ENCODE data around the gene FSTL5. TPM values are rescaled to one million over a fixed set of nuclear protein-coding genes. Genes with fewer than 3 reads are reported as not detected.

FSTL5 gene
- total and polyA plus RNA-seq, 10 of the 15 experiments (the other 5 are each of a cell fraction or from before 2014, with no cell fraction given), result 0.04 to 2.4 (median 0.08) TPM; not detected in 4

- TF ChIP-seq POLR2AphosphoS2 (IDR thresholded peaks at IDR 0.05; ENCODE audit: low read depth, low read length) (no peak), NFXL1 (IDR thresholded peaks at IDR 0.05; ENCODE audit: borderline replicate concordance) (no peak), ZNF384 (IDR thresholded peaks at IDR 0.05; ENCODE audit: borderline replicate concordance, low read depth, low read length) (no peak), ZBED1 (IDR thresholded peaks at IDR 0.05; ENCODE audit: borderline replicate concordance) (no peak), ZNF592 (IDR thresholded peaks at IDR 0.05) (no peak)
Measured at GRCh38 chr4:161823450-161823849, 340.4 kb downstream of the FSTL5 start (continued).

GRCh38 chr4:161822174-161822573 lies 341.6 kb downstream of the FSTL5 start:
- no peak overlapping the region for H3K27ac ChIP-seq (ENCODE audit: control insufficient read depth, insufficient read depth)
- ChIA-PET SMC1A (ENCODE audit: uncharacterized antibody, unreplicated experiment) (no interaction called here), CTCF (no interaction called here), POLR2A (interaction anchor here (0.6 kb wide), 1 partner anchor 669 kb away, joined by 3 read pairs; no protein-coding TSS in a partner anchor), RAD21 (ENCODE audit: unreplicated experiment) (no interaction called here)
- H3K27me3 ChIP-seq (replicated peaks in 1 of 2; ENCODE audit: control insufficient read depth in 2 of 2, insufficient read depth in 2 of 2, low read length in 1 of 2), result no peaks in the 10 kb centered on the region
- H4K20me1 ChIP-seq (ENCODE audit: control insufficient read depth, insufficient read depth), result no peaks in the 10 kb centered on the region
- DNase-seq (ENCODE audit: low read depth, low spot score) (no peak), ATAC-seq (no peak), FAIRE-seq (no peak)
- no peaks in the 10 kb centered on the region for H3K9me3 ChIP-seq (replicated peaks; ENCODE audit: control insufficient read depth, insufficient read depth, low read length)
- no peak overlapping the region for H2AFZ ChIP-seq (ENCODE audit: control insufficient read depth, low read depth, low read length)
- no peaks in the 10 kb centered on the region for H3K36me3 ChIP-seq (ENCODE audit: control insufficient read depth in 2 of 2, insufficient read depth in 2 of 2, low read length in 1 of 2)
- intact Hi-C loops (cut with micrococcal nuclease; ENCODE audit: unreplicated experiment) (no loop called here), in situ Hi-C loops (cut with MboI) (no loop called here)
- H3K9ac ChIP-seq (ENCODE audit: control insufficient read depth, insufficient read depth, low read length), result no peak overlapping the region
- no peak overlapping the region for H3K4me2 ChIP-seq (ENCODE audit: control insufficient read depth, insufficient read depth)
- BruUV-seq (replicated peaks), result no TSS peak
- WGBS (ENCODE audit: insufficient coverage, insufficient replicate concordance, low lambda C conversion rate, missing lambda C conversion rate), result 44% methylated on average over 1 of the region's 1 CpG
- no peak overlapping the region for H3K4me3 ChIP-seq
- no peaks in the 10 kb centered on the region for H3K4me1 ChIP-seq (ENCODE audit: control insufficient read depth, insufficient read depth, low read length)
- no peaks in the 10 kb centered on the region for H3K79me2 ChIP-seq (ENCODE audit: control insufficient read depth, insufficient read depth, low read length)
- TF ChIP-seq PAX5 (IDR thresholded peaks at IDR 0.05; ENCODE audit: borderline replicate concordance, low read depth, low read length) (no peak), HSF1 (IDR thresholded peaks at IDR 0.05; ENCODE audit: low read depth, low read length) (no peak), PBX3 (IDR thresholded peaks at IDR 0.05; ENCODE audit: insufficient replicate concordance, low read depth, low read length) (no peak), RUNX3 (IDR thresholded peaks at IDR 0.05; ENCODE audit: low read length) (no peak), CREM (IDR thresholded peaks at IDR 0.05; ENCODE audit: low read depth) (no peak), CHD1 (IDR thresholded peaks at IDR 0.05; ENCODE audit: low read depth, low read length) (no peak), FOXM1 (IDR thresholded peaks at IDR 0.05; ENCODE audit: low read depth, low read length) (no peak), SREBF1 (IDR thresholded peaks at IDR 0.05; ENCODE audit: low read length) (no peak), STAT3 (IDR thresholded peaks at IDR 0.05; ENCODE audit: low read depth, low read length) (no peak), NR2C2 (IDR thresholded peaks at IDR 0.05; ENCODE audit: borderline replicate concordance, control insufficient read depth, insufficient read length, low read depth) (no peak), ZBED1 (IDR thresholded peaks at IDR 0.05; ENCODE audit: borderline replicate concordance) (no peak), IRF4 (IDR thresholded peaks at IDR 0.05; ENCODE audit: low read depth, low read length) (no peak), EZH2 (IDR thresholded peaks at IDR 0.05; ENCODE audit: borderline replicate concordance, control insufficient read depth, low read depth, low read length) (no peak), POLR2AphosphoS5 (IDR thresholded peaks at IDR 0.05; ENCODE audit: low read length) (no peak), IKZF1 (conservative IDR thresholded peaks at IDR 0.05) (no peak)

Data from GM12878 (cell line).